Chondrocyte (in vitro differentiated cells): Measurements from ENCODE around the gene SUSD6. TPM values are rescaled to one million over a fixed set of nuclear protein-coding genes. Genes with fewer than 3 reads are reported as not detected.

ENCODE experiments used
- DNase-seq: peaks from one replicate; pipeline ENCODE4 v3.0.0; 2021; ENCODE audit warnings: mixed read lengths, low spot score
- H3K27ac Mint-ChIP-seq: one replicate; pipeline ENCODE4 v1.8.0; 2021; ENCODE audit warnings: mild to moderate bottlenecking, moderate library complexity, mixed read lengths; ENCODE audit not compliant: unreplicated experiment
- H3K27me3 Mint-ChIP-seq: 2 replicates; pipeline ENCODE4 v1.8.0; 2021; ENCODE audit warnings: low read depth, mixed read lengths
- H3K36me3 Mint-ChIP-seq: 2 replicates; pipeline ENCODE4 v1.8.0; 2021; ENCODE audit warnings: low read depth, mixed read lengths
- H3K4me1 Mint-ChIP-seq: 2 replicates; pipeline ENCODE4 v1.8.0; 2021; ENCODE audit warnings: low read depth, mild to moderate bottlenecking, mixed read lengths
- H3K4me3 Mint-ChIP-seq: one replicate; pipeline ENCODE4 v1.8.0; 2021; ENCODE audit warnings: mild to moderate bottlenecking, moderate library complexity, mixed read lengths; ENCODE audit not compliant: unreplicated experiment
- H3K9me3 Mint-ChIP-seq: 2 replicates; pipeline ENCODE4 v1.8.0; 2021; ENCODE audit warnings: low read depth, mixed read lengths
- CTCF ChIP-seq: fragments of 200-600 bp; sonication (generic); IDR thresholded peaks from 2 replicates; pipeline ENCODE4 v1.5.0; 2021; ENCODE audit warnings: antibody characterized with exemption, mild to moderate bottlenecking, moderate library complexity
- total RNA-seq: library from RNA; stranded (reverse); gene quantifications from 3 replicates; pipeline ENCODE4 v1.2.1, GENCODE V29; 2021

SUSD6 gene
- total RNA-seq, 1 donor from 2014 or later = 49.3 TPM

GRCh38 chr14:69749956-69750355 lies 138.6 kb downstream of the SUSD6 start:
- H3K27me3 Mint-ChIP-seq = no peaks in the 10 kb centered on the region
- H3K27ac Mint-ChIP-seq = no peak overlapping the region
- no peaks in the 10 kb centered on the region for H3K4me1 Mint-ChIP-seq
- no peak for TF ChIP-seq CTCF
- DNase-seq = no peak
- no peaks in the 10 kb centered on the region for H3K9me3 Mint-ChIP-seq
- H3K4me3 Mint-ChIP-seq = no peak overlapping the region
- H3K36me3 Mint-ChIP-seq = no peaks in the 10 kb centered on the region

- Mint-ChIP-seq H3K36me3 (no peaks in the 10 kb centered on the region), H3K27me3 (no peaks in the 10 kb centered on the region)
These were observed 139.1 kb downstream of the SUSD6 start for GRCh38 chr14:69750495-69750894.

GRCh38 chr14:69752773-69753172 lies 141.4 kb downstream of the SUSD6 start:
- no peak for DNase-seq
- no peaks in the 10 kb centered on the region for H3K27me3 Mint-ChIP-seq
- H3K4me1 Mint-ChIP-seq = no peaks in the 10 kb centered on the region
- TF ChIP-seq CTCF = no peak
- H3K4me3 Mint-ChIP-seq = no peak overlapping the region
- no peak overlapping the region for H3K27ac Mint-ChIP-seq
- no peaks in the 10 kb centered on the region for H3K36me3 Mint-ChIP-seq
- H3K9me3 Mint-ChIP-seq = no peaks in the 10 kb centered on the region

More at GRCh38 chr14:69750495-69750894, 139.1 kb downstream of the SUSD6 start:
- TF ChIP-seq CTCF = no peak
- Mint-ChIP-seq H3K9me3 (no peaks in the 10 kb centered on the region), H3K27ac (no peak overlapping the region), H3K4me1 (no peaks in the 10 kb centered on the region), H3K4me3 (no peak overlapping the region)
- DNase-seq = no peak

- Mint-ChIP-seq H3K4me1 (no peaks in the 10 kb centered on the region), H3K36me3 (no peaks in the 10 kb centered on the region), H3K9me3 (no peaks in the 10 kb centered on the region), H3K27ac (no peak overlapping the region), H3K4me3 (no peak overlapping the region), H3K27me3 (no peaks in the 10 kb centered on the region)
- no peak for TF ChIP-seq CTCF
- DNase-seq = no peak
These were observed 142.5 kb downstream of the SUSD6 start for GRCh38 chr14:69753860-69754259.

- no peaks in the 10 kb centered on the region for H3K27me3 Mint-ChIP-seq
- no peak overlapping the region for H3K27ac Mint-ChIP-seq
- no peaks in the 10 kb centered on the region for H3K36me3 Mint-ChIP-seq
- H3K9me3 Mint-ChIP-seq = no peaks in the 10 kb centered on the region
- H3K4me1 Mint-ChIP-seq = no peaks in the 10 kb centered on the region
- DNase-seq = no peak
- no peak for TF ChIP-seq CTCF
- H3K4me3 Mint-ChIP-seq = no peak overlapping the region
These were observed 143.1 kb downstream of the SUSD6 start for GRCh38 chr14:69754487-69754886.
